NCI-H524 (cell line): ENCODE measurements around the gene FAM78A.
"Not testable (repeated sequence)": the region's sequence is repeated elsewhere in the genome, so short reads cannot be mapped to it uniquely, and the experiment has no call there.

ENCODE experiments used
- DNase-seq, 2 experiments: peaks; one replicate each; lab custom pipeline; 2025; lab: John Stamatoyannopoulos, UW

The FAM78A gene

DNA sequence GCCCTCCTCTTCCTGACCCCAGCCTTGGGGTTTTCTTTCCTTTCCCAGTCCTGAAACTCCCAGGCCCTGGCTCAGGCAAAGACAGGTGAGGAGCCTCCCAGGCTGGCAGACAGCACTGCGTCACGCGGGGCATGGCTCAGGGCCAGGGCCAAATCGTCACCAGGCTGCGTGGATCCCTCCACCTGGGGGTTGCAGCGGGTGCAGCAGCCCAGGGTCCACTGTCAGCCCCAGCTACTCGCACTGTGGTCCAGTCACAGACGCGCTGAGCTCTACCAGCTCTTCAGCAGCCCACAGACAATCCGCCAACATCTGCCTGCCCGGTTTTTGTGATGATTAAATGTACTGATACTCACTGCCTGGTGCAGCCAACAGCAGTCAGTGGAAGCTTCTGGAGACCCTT, 12.1 kb downstream of the FAM78A start:
- DNase-seq: no peak

DNA sequence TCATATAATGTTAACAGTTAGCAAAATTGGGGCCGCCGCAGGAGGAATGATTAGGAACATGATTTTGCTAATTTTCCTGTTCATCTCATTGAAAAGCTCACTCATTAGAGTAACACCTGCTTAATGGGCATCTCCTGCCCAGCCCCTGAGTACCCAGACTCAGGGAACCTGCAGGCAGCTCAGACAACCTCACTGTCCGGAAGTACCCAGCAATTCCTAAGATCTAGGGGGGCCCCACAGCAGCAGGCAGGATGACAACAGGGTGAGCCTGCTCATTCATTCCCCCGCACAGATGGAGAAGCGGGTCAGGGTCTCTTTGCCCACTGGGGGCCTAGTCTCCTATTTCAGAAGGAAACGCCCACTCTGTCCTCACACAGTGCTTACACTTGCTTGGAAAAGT, 12.6 kb downstream of the FAM78A start:
- DNase-seq: no peak

DNA sequence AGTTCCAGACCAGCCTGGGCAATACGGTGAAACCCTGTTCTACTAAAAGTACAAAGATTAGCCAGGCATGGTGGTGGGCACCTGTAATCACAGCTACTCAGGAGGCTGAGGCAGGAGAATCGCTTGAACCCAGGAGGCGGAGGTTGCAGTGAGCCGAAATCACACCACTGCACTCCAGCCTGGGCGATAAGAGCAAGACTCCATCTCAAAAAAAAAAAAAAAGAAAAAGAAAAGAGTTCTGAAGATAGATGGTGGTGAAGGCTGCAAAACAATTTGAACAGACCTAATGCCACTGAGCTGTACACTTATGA, 13.3 kb downstream of the FAM78A start:
- not testable (repeated sequence) for DNase-seq

DNA sequence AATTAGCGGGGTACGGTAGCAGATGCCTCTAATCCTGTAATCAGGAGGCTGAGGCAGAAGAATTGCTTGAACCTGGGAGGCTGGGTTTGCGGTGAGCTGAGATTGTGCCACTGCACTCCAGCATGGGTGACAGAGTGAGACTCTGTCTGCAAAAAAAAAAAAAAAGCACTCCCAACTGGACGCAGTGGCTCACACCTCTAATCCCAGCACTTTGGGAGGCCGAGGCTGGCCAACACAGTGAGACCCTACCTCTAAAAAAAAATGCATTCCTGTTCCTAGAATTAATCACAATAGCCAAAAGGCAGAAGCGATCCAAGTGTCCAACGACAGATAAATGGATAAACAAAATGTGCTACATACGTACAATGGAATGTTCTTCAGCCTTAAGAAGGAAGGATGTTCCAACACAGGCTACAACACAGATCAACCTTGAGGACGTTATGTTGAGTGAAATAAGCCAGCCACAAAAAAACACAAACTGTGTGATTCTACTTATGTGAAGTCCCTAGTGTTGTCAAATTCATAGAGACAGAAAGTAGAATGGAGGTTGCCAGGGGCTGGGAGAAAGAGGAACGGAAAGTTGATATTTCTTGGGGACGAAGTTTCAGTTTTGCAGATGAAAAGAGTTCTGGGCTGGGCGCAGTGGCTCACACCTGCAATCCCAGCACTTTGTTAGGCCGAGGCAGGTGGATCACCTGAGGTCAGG, 13.8 kb downstream of the FAM78A start:
- no peak for DNase-seq

DNA sequence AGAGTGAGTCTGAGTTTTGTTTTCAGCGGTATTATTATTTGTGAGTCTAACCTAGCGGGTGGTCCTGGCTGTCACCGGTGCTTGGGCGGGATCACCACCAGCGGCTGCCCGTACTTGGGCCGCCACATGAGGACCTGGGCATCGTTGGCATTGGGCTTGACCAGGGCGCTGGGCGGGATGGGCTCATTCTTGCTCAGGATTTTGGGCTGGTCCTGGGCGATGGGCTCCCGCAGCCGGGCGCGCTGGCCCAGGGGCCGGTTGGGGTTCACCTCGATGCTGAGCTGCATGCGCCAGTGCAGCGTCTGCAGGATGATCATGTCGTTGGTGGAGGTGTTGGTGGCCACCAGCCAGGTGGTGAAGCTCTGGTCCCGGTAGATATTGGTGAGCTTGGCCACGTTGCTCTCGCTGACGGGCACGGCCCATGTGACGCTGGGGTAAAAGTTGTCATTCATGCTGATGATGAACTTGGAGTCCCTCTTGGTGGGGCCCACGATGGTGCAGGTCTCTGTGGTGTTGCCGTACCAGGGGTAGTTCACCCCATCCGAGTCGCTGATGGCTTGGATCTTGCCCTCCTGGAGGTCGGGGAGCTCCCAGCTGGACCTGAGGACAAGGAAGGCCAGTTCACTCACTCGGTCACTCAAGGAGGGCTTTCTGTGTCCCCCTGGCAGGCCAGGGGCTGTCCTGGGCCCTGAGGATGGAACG, 15.4 kb downstream of the FAM78A start:
- DNase-seq: no peak

DNA sequence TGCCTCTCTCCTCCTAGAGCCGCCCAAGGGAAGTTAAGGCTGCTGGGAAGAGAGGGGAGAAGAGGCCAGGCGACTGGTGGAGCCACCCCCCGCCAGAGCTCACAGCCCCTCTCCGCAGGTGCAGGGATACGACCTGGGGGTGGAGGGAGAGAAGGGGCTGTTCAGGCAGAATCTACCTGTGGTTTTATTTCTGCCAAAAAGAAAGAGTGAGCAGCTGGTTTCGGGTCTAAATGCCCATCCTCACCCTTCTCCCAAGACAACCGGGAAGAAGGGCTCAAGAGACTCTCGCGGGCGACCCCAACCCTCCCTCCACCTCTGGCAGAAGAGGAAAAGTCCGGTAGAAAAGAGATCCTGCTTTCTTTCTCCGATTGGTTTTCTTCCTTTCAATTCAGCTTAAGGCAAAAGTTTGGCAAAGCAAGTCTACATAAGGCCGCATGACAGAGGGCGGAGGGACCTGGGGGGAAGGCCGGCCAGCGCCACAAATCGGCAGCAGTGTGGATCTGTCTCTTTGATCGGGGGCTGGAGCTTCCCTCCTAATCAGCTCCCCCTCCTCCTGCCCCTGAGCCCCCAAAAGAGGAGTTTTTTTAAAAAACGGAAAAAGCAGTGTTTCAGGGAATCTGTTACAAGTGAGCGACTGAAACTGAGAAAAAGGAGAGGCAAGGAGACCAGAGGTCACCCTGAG, 16.3 kb downstream of the FAM78A start:
- DNase-seq: no peak

DNA sequence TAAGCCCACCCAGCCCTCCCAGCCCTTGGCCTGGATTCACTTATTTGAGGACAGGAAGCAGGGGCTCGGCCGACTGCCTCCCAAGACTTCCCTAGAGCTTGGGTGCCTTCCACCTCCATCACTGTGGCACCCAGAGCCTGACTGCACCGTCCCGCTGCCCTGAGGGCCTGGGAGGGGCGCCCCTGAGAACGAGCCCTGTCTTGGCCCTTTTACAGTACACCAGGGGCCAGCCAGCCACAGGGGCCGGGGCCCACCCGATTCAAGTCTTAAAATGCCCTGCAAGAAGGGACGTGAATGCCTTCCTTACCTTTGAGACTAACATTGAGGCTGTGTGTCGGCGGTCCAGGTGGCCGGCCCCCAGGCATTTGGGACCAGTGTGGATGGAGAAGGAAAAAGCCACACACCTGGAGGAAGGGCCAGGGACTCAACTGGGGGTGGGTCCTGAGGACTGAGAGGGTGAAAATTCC, 16.8 kb downstream of the FAM78A start:
- DNase-seq: no peak

DNA sequence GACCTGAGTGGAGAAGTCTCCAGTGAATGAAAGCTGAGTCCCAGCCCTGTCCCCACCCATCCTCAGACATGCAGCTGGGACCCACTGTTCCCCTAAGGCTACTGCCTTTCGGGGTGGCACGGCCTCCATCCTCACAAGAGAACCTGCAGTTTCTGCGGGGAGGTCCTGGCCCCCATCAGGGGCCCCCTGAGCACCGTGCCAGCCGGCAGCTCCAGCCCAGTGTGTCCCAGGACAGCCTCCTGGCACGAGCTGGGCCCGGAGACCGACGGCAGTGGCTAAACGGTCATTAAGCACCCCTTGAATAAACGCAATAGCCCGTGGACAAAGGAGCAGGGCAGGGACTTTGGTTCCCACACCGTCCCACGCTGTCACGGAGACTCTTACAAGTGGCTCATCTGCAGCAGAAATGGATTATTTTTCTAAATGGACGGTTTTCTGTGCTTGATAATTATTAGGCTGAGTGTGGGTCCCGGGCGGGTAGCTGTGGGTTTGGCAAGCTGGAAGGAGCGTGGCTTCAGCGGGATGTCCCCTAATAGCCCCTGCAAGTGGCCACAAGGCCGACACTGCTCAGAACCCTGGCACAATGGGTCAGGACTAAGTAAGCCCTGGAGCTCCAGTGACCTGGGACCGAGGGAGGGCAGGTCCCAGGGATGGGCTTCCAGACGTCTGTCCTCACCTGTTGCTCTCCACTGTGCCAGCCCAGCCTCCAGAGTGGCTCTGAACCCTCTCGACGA, 17.4 kb downstream of the FAM78A start:
- DNase-seq: no peak

DNA sequence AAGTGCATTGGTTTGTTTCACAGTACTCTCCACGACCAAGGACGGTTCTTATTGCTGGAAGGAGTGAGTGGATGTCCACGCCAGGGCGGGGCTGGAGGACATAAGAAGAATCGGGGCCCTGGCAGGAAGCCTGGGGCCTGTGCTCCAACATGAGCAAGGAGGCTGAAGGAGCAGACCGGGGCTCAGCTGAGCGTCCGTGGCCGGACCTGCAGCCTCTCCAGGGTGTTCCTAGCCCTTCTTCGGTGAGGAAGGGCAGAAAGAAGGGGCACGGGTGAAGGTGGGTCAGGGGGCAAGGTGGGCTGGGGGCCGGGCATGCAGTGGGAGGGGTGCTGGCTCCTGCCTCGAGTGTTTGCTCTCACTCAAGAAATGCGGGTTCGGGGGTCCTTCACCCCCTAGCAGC, 18.1 kb downstream of the FAM78A start:
- DNase-seq: no peak

DNA sequence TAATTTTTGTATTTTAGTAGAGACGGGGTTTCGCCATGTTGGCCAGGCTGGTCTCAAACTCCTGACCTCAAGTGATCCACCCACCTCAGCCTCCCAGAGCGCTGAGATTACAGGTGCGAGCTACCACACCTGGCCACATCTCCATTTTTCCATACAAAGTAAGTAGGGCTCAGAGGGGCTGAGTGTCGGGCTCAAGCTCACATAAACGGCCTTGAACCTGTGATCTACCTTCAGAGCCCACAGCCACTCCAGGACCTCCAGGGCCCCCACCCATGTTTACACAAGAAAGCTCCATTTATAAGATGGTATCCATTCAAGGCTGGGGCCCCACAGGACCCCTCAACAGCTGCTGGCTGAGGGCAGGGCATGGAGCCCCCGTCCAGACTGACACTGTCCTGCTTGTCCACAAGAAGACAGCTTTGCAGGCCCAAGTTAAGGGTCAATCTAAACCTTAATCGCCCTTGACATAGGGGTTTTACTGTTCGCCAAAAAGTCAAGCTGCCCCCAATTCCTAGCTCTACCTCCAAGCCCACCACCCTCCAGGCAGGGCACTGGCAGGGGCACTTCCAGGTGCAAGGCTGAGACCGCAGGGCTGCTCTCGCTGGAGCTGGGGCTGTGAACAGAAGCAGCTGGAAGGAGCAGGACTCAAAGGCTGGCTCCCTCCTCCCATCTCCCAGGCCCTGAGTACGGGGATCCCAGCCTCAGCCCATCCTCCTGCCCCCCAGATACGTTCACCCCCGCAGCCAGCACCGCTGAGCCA, 18.9 kb downstream of the FAM78A start:
- no peak for DNase-seq

DNA sequence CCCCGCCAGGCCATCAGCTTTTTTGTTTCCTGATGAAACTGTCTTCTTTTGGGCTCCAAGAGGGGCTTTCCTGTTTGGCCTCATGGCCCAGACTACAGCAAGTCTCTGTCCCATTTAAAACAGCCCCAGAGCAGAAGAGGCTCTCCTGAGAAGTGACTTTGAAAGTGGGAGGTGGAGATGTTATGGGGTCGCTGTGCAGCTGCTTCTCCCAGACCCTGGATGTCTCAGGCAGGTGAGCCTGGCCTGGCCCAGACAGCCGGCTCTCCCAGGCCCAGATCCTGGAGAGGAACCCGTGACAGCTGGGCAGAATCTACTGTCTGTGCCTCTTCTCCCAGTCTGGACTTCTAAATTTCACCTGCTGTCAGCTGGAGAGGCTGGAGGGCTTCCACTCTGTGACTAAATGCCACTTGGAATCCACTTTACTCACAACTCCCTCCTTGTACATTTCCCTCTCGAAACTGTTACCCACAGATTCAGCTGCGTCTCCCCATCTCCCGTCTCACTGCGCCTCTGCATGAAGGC, 20.6 kb downstream of the FAM78A start:
- DNase-seq: peak; percentile 85 to 92

DNA sequence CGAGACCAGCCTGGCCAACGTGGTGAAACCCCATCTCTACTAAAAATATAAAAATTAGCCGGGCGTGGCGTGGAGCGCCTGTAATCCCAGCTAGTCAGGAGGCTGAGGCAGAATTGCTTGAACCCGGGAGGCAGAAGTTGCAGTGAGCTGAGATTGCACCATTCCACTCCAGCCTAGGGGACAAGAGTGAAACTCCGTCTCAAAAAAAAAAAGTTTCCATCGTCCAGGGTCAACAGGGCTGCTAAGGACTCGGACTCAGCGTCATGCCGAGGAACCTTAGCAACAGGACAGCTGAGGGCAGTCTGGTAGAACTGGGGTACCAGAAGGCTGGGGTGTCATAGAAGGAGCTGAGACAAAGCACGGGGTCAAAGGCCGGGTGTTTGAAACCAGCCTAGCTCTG, 21.7 kb downstream of the FAM78A start:
- no peak for DNase-seq

DNA sequence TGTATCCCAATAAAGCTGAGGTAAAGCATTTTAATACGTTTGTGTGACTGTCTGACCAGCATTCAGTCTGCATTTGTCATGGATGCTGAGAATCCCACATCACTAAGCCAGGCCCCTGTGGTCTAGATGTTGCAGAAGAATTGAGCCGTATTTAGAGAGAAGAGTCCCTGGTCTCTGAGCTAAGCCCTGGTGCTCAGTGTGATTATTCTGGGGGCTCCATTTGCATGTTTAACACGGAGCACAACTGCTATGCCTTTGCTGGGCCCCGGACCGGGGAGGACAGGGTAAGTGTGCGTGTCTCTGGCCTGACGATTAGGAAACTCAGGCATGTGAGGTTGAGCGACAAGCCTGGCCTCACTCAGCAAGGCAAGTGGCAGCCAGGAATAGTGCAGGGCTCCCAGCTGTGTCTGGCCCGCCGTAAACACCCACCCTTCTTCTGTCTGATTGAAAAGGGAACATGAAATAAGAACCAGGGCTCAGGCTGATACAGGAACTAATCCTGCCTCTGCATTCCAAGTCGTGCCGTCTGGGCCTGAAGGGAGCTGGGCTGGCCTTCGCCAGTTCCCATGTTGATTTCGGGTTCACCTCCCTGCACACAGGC, 22.3 kb downstream of the FAM78A start:
- DNase-seq: no peak

DNA sequence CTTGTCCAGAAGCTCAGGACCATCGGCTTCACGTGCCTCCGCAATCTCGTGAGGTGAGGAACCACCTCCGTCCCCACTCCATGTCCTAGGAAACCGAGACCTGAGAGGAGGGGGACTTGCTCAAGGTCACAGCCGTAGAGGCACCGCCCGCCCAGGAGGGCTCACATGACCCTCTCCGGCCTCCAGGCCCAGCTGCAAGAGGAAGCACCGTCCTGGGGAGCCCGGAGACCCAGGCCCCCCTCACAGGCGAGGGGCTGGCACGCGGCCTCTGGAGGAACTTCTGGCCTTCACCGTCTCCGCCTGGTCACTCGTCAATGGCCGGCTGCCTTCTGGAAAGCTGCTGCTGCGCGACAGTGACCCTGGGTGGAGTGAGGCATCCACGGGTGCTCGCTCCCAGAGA, 24.2 kb downstream of the FAM78A start:
- DNase-seq: no peak

DNA sequence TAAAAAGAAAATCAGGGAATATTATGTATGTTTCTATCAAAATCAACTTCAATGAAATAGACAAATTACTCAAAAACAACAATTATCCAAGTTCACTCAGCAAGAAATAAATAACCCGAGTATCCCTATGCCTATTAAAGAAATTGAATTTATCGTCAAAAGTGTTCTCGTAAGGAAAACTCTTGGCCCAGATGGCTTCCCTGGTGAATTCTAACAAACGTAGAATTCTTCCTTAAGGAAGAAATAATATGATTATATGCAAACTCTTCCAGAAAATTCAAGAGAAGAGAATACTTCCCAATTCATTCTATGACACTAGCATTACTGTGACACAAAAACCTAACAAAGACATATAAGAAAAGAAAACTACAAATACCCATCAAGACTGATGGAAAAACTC, 29.7 kb downstream of the FAM78A start:
- DNase-seq: no peak

DNA sequence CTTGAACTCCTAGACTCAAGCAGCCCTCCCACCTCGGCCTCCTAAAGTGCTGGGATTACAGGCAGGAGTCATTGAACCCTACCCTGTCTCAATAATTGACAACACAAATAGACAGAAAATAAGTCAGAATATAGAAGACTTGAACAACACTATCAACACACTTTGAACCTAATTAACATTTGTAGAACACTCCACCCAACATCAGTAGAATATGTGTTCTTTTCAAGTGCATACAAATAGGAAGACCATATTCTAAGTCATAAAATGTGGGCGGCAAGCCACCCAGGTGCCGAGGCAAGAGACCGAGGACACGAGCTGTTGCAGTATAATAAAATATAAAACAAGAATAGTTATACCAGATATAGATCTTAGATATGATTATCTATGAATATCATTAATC, 32.0 kb downstream of the FAM78A start:
- not testable (repeated sequence) for DNase-seq

DNA sequence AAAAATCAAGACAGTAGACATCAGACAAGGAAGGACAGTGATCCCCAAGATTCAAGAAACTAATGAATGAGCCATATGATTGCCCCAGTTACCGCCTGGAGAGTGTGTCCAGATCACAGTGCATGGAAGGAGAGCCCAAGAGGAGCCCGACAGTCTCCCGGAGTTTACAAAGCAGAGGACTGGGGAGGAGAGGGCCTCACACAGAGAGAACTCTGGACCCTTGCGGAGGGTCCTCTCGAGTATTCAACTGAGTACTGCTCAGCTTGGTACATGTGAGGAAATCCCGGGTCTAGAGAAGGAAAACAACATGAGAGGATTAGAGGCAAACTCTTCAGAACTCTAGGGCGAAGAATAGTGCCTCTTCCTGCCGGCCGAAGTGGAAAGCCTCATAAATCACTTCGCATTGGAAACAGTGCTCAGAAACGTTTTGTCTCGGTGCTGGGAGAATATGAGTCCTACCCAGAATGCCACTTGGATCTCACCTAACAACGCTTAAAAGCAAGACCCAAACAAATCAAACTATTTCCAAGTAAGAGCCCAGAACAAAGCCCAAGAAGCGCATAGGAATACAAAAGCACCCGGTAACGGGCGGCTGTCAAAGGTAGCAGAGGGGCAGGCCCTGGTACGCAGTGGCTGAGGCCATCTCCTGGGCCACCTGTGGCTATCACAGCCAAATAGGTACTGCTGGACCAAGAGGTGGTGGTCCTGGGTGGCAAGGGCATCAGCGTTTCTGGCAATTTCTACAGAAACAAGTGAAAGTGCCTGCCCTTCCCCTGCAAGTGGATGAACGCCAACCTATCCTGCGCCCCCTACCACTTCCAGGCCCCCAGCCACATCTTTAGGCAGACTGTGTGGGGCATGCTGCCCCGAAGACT, 36.0 kb downstream of the FAM78A start:
- DNase-seq: no peak

DNA sequence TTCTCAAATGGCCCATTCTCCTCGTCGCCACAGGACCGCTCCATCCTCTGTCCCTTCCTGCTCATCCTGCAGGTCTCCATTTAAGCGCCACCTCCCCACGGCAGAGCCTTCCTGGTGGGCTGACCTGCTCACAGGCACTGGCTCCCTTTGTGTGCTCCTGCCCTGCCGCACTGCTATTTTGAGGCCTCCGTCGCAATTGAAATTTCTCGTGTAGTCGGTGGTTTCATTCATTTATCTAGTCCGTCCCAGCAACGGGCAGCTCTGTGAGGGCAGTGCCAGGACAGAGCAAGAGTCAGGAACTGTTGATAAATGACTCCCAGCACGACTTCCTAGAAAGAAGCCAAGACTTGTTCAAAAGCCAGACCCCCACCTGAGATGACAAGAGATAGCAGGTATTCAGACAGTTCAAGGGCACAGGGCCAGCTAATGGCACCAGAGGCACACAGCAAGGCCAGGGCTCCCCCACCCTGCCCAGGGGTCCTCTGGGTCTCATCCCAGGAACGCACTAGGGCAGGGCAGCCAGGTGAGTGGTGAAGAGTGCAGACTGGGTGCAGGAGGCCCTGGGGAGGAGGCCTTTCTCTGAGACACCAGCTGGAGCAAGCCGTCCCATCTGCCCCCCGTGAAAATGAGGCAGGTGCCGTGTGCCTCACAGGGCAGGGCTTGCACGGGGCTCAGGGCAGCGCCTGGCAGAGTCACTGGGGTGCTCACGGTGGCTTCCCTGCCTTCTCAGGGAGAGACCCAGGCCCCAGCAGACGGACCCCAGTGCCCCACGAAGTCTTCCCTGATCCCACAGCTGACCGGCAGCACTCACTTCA, 36.9 kb downstream of the FAM78A start:
- peak; percentile 21 to 77 for DNase-seq

DNA sequence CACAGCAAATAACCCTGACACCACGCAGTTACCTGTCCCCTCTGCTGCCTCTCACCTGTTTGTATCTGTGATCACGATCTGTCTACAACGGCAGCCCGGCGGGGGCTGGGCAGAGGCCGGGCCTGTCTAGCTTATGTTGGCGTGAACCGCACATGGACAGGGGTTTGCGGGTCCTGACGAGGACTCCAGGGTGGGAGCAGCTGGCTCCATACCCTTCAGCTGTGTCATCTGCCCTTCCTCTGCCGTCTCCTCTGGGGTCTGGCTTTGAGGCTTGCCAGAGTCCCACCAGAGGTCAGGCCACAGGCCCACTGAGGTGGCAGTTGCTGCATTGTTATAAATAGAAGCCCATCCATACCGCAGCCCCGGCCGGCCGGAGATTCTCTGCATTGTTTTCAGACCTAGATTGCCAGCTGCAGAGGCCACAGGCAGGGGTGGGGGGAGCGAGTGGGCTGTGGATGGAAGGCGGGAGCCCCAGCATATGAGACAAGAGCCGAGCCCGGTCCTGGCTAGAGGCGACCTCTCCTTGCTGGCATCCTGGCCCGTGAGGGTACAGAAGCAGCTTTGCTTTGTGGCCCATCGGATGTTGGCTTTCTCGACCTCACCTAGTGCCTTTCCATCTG, 37.8 kb downstream of the FAM78A start:
- DNase-seq: peak in 1 of 2 experiments; percentile 31
